HG02885 (cell line): ENCODE measurements around the gene S100A13.
A peak's percentile ranks its signal among the peaks of the same experiment; 100 is the strongest.

Experiments
- ATAC-seq: cut with Tn5 transposase; IDR thresholded peaks from one replicate; pipeline ENCODE4 v1.9.1; 2021; ENCODE audit warnings: mild to moderate bottlenecking; ENCODE audit not compliant: unreplicated experiment, poor library complexity

Gene S100A13

DNA sequence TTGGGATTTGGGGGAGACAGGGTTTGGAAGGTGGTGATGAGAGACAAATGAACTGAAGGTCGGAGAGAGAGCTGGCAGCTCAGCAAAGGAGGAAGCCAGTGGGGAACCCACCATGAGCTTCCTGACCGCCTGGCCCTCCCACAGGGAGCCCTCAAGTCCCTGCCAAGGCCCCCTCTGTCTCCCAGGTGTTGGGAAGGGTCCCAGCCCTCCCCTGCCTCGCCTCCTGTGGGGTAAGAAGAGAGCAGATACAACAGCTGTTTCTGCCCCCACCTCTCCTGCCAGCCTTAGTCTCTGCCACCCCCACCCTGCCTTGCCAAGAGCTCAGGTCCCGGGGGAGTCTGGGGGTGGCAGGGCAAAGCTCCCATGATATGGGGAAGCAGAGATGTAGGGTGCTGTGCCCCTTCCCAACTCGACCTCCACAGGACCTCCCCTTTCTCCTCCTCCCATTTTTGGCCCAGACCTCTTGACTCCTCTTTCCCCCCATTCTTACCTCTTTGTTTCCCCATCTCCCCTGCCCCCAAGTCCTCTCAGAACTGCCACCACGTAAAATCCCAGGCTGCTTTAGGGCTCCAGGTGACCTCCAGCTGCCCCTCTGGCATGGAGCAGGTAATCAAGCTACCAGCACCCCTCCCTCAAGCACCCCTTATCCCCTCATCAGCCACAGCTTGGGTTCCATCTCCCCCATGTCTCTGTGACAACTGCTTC, 1.5 kb upstream of the S100A13 start:
- no peak for ATAC-seq

DNA sequence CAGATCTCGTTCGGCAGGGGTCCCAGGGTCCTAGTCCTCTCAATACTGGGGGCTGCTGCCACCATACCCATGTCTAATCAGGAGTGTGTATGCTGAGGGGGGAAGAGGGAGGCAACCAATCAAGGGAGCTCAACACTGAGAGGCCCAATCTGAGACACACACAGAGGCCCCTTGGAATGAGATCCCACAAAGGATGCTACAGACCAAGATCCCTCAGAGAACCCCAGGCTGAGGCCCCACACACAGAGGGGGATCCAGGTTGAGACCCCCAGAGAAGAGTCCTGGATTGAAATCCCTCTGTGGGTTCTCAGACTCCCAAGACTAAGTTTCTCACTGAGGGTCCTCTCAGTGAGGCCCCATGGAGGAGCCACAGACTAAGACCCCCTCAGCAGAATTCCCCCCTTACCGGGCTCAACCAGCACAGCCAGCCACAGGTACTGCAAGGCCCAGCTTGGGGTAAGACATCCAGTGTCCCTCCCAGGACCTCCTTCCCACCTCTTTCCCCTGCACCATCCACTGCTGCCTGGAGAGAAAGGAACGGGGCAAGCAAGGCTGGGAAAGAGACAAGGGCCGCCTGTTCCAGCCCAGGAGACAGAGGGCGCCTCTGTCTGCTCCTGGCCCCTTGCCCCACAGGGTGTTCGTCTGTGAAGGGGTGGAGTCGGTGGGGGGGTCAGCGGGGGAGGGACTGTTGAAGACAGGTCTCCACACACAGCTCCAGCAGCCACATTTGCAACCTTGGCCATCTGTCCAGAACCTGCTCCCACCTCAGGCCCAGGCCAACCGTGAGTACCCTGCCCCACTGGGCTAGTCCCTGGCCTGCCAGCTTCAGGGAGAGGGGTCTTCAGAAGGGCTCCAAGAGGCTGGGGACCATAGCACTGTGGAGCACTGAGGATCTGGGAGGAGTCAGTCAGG, 666 bp upstream of the S100A13 start, which contains the start of gene S100A1:
Gene S100A1, plus strand, starts transcription at position 720 of the 912 bp plus-strand sequence. CDS start 2,088 bp downstream, outside the sequence.
- no peak for ATAC-seq

DNA sequence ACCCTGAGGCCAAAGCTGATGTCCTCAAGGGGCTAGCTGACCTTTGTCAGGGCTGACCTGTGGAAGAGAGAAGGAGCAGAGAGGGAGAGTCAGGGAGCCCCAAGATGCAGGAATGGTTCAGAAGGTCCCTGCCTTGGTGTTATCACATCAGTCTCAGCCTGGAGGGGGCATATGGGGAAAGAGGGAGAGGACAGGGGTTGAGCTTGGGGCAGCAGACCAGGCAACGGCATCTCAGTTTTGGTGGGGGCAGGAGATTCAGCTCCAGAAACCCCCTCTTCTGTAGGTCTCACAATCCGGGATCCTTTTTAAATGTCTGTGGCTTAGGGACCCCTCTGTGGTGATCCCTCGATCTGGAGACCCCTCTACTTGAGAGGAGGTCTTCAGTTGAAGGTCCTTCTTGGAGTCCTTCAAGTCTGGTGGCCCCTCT, 815 bp downstream of the S100A13 start:
- no peak for ATAC-seq

DNA sequence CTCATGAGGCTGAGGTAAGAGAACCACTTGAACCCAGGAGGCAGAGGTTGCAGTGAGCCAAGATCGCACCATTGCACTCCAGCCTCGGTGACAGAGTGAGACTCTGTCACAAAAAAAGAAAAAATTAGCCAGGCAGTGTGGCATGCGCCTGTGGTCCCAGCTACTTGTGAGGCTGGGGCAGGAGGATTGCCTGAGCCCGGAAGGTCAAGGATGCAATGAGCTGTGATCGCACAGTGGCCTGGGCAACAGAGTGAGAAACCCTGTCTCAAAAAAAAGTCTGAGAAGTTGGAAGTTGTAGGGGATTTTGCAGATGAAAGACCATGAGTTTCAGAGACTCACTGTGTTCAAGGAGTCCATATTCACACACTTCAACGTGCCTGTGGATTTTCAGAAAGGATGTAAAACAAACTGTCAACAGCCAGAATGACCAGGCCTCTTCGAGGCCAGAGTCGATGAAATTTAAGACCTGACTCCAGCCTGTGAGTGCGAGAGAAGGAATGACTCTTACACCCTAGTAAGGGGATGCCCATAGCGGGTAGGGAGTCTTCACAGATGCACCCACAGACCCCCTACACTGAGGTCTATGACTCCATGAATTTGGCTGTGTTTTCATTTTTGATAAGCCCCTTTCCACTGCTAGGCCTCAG, 2.2 kb downstream of the S100A13 start:
- no peak for ATAC-seq

DNA sequence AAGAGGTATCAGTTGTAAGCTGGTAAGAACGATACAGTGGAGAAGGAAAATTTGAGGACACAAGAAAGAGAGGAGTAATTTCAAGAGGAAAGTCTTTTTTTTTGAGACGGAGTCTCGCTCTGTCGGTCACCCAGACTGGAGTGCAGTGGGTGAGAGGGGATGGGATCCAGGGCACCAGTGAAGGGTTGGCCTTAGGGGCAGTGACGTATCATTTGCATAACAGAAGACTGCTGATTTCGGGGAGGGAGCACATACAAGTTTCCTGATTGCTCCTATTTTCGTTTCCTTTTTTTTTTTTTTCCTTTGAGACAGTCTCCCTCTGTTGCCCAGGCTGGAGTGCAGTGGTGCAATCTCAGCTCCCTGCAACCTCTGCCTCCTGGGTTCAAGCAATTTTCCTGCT, 4.2 kb downstream of the S100A13 start:
- no peak for ATAC-seq

DNA sequence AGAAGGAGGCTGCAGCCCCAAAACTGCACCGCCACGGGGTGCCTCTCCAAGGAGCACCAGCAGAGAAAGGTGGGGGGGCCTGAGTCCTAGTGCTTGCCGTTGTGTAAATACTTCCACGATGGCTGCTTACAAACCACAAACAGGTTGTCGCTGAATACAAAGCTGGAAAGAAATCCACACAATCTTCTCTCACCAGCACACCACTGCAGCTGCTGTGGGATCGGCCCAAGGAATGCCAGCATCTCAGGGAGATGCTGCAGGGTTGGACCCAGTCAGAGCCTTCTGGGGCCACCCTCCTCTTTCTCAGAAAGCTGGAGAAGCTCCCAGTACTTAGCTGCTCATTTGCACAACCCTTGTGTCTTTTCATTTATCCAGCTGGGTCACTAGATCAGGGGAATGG, 8.1 kb downstream of the S100A13 start:
- no peak for ATAC-seq

DNA sequence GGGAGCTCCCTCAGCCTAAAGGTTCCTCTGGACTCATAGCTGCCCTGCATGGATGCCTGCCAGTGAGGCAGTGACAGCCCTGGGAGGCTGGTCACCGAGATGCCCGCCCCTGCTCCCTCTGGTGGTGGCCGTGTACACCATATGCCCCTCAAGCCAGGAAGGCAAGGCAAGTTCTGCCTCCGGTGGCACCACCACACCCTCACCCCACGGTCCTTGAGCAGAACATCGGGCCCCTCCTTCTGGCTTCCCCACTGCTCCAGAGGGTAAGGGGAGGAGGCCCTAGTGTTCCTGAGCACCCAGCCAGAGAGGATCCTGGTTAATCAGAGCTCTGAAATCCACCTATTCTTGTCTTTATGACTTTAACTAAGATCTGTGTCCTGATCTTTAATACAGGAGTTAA, 9.6 kb downstream of the S100A13 start:
- peak; percentile 52 for ATAC-seq

DNA sequence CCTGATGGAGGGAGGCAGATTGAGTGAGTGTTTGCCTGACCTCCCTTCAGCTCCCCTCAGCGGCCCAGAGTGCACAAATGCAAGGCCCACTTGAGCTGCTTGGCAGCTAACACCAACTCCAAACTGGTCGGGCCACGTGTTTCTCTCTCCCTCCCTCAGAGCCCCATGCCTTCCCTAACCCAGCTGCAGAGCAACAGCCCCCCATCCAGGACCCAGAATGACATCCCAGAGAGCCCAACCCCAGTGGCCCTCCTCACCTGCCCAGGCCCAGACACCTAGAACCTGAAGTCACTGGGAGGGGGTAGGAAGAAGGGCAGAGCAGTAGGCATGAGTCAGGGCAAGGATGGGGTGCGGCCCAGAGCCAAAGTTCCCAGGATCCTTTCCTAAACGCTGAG, 10.4 kb downstream of the S100A13 start:
- no peak for ATAC-seq

DNA sequence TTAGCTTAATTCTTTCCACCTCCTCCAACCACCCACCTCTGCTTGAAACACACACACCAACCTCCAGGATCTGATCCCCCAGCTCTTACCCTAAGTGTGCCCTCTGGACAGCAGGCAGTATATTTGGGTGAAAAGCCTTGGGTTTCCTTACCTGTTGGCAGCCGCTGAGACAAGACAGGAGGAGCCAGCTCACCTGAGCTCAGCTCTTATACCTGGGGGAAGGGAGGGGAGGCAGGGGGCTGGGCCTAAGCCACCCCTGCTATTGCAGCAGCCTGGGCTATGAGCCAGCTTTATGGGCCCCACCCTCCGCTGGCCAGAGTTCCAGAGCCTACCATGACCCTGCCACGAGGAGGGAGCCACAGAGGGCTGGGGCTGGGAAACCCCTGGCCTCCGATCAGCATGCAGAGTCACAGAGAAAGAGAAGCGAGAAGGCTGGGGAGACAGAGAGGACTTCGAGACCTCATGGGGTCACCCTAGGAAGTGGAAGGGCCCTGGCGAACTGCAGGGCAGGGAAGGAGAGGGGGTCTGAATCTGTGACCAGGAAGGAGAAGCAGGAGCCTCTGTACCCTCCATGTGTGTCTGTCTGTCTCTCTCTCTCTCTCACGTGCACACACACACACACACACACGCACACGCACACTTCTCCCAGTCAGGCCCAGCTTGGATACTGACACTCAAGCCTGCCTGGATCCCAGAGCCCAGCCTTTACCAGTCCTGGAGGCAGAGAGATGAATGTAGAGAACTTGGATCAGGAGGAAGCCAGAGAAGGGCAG, 11.0 kb downstream of the S100A13 start, which contains the start of gene S100A14:
Gene S100A14, minus strand, starts transcription at position 182 of the 773 bp plus-strand sequence. CDS start 467 bp downstream, outside the sequence.
- ATAC-seq, result no peak

DNA sequence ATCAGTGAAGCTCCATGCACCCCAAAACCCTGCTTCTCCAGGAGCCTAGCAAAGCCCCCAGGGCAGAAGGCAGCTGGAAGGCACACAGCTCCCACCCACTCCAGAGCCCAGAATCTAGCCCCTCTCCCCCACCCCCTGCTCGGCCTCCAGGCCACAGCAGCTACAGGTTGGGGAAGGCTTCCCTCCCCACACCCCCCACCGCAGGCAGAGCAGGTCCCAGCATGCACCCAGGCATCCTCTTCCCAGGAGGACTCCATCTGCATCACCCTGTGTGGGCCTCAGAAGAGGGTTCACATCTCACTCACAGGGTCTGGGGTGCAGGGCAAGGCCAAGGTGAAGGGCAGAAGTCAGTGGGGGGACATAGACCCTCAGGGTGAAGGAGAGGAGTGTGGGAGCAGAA, 11.9 kb downstream of the S100A13 start:
- no peak for ATAC-seq

DNA sequence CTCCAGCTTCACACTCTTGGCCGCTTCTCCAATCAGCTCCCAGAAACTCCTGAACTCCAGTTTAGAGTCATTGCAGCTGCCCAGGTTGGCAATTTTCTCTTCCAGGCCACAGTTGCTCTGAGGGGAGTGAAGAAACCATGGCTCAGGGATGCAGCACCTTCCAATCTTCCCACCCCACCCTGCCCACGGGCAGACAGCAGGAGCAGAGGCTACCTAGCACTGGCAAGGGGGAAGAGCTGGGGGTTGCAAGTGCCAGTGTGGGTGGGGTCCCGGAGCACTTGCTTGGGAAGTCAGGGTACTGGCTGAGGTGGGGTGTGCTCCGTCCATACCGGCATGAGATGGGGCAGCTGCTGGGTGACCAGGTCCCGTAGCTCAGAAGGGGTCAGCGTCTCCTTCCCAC, 12.4 kb downstream of the S100A13 start:
- no peak for ATAC-seq

DNA sequence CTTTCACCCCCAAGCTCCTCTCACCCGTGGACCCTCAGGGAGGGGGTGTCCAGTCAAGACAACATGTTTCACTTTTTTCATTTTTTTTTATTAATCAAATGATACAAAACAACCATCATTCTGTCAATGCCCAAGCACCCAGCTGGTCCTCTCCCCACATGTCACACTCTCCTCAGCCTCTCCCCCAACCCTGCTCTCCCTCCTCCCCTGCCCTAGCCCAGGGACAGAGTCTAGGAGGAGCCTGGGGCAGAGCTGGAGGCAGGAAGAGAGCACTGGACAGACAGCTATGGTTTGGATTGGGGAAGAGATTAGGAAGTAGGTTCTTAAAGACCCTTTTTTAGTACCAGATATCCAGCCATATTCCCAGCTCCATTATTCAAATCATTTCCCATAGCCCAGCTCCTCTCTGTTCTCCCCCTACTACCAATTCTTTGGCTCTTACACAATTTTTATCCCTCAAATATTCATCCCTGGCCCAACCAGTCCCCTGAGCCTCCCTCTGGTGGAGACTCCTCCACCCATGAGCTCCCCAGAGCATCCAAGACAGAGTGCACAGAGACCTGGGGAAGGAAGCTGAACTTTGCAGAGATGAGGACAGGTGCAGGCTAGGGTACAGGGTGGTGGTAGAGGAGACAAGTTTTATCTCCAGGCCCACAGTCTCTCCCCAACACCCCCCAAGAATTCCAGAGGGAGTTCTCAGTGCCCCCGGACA, 13.0 kb downstream of the S100A13 start:
- no peak for ATAC-seq

DNA sequence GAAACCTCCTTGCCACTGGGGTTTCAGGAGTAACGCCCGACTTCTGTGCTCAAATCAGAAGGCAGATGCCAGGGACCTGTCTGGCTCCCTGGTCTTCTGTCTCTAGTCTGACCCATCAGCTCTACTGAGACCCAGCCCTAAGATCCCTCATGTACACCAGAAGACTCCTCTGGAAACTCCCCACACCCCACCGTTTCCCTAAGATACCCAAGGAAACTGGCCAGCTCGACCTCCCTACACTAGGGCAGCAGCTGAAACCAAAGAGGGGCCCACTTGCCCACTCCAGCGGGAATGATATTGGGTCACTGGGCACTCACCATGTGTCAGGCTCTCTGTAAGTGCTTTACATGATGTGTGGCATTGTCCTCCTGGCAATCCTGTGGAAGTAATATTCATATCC, 13.9 kb downstream of the S100A13 start:
- ATAC-seq, result no peak

DNA sequence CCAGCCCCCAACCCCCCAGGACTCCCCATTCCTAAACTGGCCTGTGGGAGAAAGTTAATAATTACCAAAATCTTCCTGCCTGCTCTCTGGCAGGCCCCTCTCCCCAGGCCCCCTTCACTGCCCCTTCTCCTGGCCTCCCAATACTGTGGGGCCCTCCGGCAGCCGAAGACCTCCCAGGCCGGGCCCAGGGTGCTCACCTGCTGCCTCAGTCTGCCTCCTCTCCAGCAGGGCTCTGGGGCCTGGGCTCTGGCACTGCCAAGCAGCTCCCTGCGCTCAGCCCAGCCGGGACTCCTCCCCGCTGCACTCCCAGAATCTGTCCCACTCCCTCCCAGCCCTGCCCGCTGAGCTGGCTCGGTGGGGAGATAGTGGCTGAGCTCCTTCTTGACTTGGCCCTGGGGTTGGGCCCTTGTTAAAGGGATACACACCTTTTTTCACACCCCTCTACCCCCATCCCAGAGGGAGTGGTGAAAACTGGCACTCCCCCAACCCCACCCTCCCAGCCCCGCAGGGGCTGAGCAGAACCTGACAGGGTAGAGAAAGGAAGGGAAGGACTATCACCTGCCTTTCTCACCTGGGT, 14.5 kb downstream of the S100A13 start, which contains the start of gene S100A16:
Gene S100A16, minus strand, starts transcription at position 383 of the 577 bp plus-strand sequence. CDS start 4,986 bp downstream, outside the sequence.
- no peak for ATAC-seq

DNA sequence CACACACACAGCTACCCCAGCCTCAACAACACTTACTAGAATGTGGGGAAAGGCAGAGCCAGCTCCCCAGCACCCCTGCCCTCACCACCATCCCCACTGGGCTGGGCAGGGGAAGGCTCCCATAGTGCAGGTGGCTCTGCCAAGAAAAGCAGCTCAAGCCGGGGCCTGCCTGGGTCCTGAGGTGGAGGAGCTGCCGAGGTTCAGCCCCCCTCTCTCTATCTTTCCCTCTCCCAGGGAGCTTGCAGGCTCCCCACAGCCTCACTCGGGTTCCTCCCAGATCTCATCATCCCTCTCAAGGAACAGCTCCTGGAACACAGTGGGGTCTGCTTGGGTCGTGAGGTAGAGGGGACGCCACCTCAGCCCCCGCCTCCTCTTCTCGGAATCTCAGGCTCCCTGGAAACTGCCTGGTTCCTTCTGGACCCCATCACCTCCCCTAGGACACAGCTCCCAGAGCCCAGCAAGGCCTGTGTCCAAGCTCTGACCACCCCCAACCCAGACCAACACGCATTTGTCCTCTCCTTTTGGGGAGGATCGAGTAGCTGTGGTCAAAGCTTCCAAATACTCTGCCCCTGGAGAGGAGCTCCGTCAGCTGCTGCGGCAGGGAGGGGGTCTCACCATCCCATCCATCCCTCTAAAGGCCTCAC, 15.1 kb downstream of the S100A13 start:
- no peak for ATAC-seq

DNA sequence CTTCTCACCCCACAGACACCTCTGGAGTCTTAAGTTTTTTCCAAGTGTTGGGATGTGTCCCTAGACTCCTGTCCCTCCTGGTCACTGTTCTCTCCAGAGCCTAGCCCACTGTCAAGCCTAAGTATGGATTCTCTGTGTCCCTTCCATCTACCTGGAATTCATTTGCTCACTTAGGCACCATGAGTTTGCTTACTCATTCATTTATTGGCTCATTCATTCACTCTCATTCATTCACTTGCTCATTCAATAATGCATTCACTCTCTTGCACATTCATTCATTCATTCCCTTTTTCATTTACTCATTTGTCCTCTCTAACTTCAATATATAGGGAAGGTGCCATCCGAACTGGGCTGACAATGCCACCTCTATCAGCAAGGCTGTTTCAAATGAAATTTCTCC, 15.9 kb downstream of the S100A13 start:
- ATAC-seq, result no peak

DNA sequence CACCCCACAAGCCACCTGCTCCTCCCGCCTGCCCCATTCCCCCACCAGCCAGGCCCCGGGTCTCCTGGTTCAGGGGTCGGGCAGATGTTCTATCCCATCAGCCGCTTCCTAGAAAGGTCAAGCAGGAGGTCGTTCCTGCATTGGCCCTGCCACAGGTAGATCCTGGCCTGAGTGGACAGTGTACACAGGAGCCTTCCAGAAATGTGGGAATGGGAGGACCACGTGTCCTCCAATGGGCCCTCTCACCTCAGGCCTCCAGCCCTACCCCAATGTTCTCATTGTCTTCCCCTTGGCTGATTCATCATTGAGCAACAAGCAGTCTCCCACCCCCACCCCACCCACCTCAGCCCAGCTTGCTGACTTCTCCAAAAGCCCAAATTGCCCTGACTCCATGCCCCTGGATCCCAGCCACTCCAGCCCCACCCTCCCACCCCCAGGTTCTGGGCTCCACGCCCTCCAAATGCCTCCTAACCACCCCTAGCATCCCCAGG, 16.4 kb downstream of the S100A13 start:
- no peak for ATAC-seq

DNA sequence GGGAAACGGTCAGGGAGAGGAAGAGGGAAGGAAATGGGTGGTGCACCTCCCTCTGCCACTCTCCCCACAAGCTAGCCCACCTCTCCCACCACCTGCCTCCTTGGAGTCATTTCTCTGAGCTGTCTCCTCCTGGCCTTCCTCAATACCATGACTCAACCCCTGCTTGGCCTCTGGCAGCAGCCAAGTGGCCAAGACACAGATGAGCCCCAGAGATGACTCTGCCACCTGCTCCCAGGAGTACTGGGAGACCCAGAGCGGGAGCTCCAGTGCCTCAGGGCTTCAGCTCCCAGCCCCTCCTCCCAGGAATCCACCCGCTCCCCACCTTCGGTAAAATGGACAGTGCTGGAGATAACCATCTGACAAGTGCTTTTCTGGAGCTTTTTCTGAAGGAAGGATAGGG, 17.0 kb downstream of the S100A13 start:
- ATAC-seq, result no peak

DNA sequence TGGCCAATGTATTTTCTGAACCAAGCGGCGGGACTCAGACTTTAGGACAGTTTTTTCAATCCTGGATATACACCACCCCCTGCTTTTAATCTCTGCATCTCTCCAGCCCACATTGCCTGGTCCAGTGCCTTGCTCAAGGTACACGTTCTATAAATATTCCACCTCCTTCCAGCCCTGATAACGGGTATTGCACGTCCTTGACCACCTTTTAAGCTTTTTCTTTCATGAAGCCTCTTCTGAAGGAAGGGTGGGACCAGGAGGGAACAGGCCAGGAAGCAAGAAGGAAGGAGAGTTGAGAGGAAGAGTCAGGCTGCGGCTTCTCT, 17.8 kb downstream of the S100A13 start:
- ATAC-seq, result no peak
